IMR-90 (cell line): ENCODE results near the gene ROBO1. TPM values are rescaled to one million over a fixed set of nuclear protein-coding genes. Genes with fewer than 3 reads are reported as not detected.

Experiments
- ATAC-seq: fragments of 200-7000 bp; cut with Tn5 transposase; 2 replicates; pipeline ENCODE4 v1.9.1; 2020; ENCODE audit warnings: low read depth, mild to moderate bottlenecking, moderate library complexity
- BruUV-seq: library from RNA; stranded (reverse); fragments of 400-500 nt; replicated peaks from 2 replicates; lab custom pipeline; 2021; lab: Mats Ljungman, UMichigan
- CTCF ChIA-PET: fragments of 300-600 bp; formaldehyde crosslinking; extraction: SDS; loops from one replicate; lab custom pipeline; 2021; ENCODE audit warnings: antibody characterized with exemption; lab: Yijun Ruan, JAX
- POLR2A ChIA-PET: fragments of 300-600 bp; sonication (Branson Sonifier 250); formaldehyde crosslinking; loops from one replicate; lab custom pipeline; 2022; ENCODE audit warnings: antibody characterized with exemption; ENCODE audit not compliant: unreplicated experiment; lab: Charles Lee
- DNase-seq: peaks from one replicate; pipeline ENCODE4 v3.0.0; 2013
- H2AFZ ChIP-seq: replicated peaks from 2 replicates; pipeline ENCODE3; 2013; ENCODE audit warnings: low read length, mild to moderate bottlenecking; ENCODE audit not compliant: poor library complexity
- H2AK5ac ChIP-seq: 2 replicates; pipeline ENCODE4 v1.6.1; 2013; ENCODE audit warnings: low read depth, low read length, inconsistent platforms
- H2AK9ac ChIP-seq: replicated peaks from 2 replicates; pipeline ENCODE3; 2013; ENCODE audit warnings: mild to moderate bottlenecking, low read depth, low read length, moderate library complexity; ENCODE audit not compliant: poor library complexity
- H2BK120ac ChIP-seq: 2 replicates; pipeline ENCODE4 v1.6.1; 2013; ENCODE audit warnings: low read depth, low read length, inconsistent platforms
- H2BK15ac ChIP-seq: 3 replicates; pipeline ENCODE4 v1.6.1; 2013; ENCODE audit warnings: low read depth, low read length, inconsistent platforms
- H2BK20ac ChIP-seq: 2 replicates; pipeline ENCODE4 v1.6.1; 2013; ENCODE audit warnings: low read depth, mild to moderate bottlenecking, inconsistent platforms, low read length, moderate library complexity
- H2BK5ac ChIP-seq: 2 replicates; pipeline ENCODE4 v1.6.1; 2013; ENCODE audit warnings: mild to moderate bottlenecking, low read depth, low read length, inconsistent platforms; ENCODE audit not compliant: poor library complexity, severe bottlenecking
- H3K14ac ChIP-seq: replicated peaks from 2 replicates; pipeline ENCODE4 v1.6.1; 2013; ENCODE audit warnings: low read depth, low read length, inconsistent platforms
- H3K18ac ChIP-seq: 2 replicates; pipeline ENCODE4 v1.6.1; 2013; ENCODE audit warnings: low read depth, low read length, control low read depth
- H3K23ac ChIP-seq: 2 replicates; pipeline ENCODE4 v1.6.1; 2013; ENCODE audit warnings: low read depth, low read length, inconsistent platforms
- H3K27ac ChIP-seq: 2 replicates; pipeline ENCODE4 v1.5.1; 2013; ENCODE audit warnings: mild to moderate bottlenecking, control low read depth, low read length; ENCODE audit not compliant: insufficient read depth
- H3K27me3 ChIP-seq: 2 replicates; pipeline ENCODE4 v1.6.1; 2013; ENCODE audit warnings: low read length; ENCODE audit not compliant: control insufficient read depth, insufficient read depth
- H3K36me3 ChIP-seq: 2 replicates; pipeline ENCODE4 v1.6.1; 2013; ENCODE audit warnings: low read length, mixed read lengths; ENCODE audit not compliant: control insufficient read depth, insufficient read depth
- H3K4ac ChIP-seq: 2 replicates; pipeline ENCODE4 v1.6.1; 2013; ENCODE audit warnings: low read depth, low read length, inconsistent platforms
- H3K4me1 ChIP-seq: 2 replicates; pipeline ENCODE4 v1.6.1; 2013; ENCODE audit warnings: low read length, mixed read lengths; ENCODE audit not compliant: control insufficient read depth, insufficient read depth
- H3K4me2 ChIP-seq: 2 replicates; pipeline ENCODE4 v1.6.1; 2013; ENCODE audit warnings: low read depth, mild to moderate bottlenecking, control low read depth, low read length, moderate library complexity
- H3K4me3 ChIP-seq: 2 replicates; pipeline ENCODE4 v1.5.1; 2013; ENCODE audit warnings: low read depth, mild to moderate bottlenecking, control low read depth, low read length, moderate library complexity; ENCODE audit not compliant: insufficient read depth
- H3K56ac ChIP-seq: 2 replicates; pipeline ENCODE4 v1.6.1; 2013; ENCODE audit warnings: low read length, inconsistent platforms; ENCODE audit not compliant: insufficient read depth; ENCODE audit errors: extremely low read depth
- H3K79me1 ChIP-seq, 2 experiments: 2 replicates each; pipeline ENCODE4 v1.6.1; 2013; ENCODE audit warnings: low read length in 2 of 2, inconsistent platforms in 1 of 2, low read depth in 1 of 2
- H3K9ac ChIP-seq: 2 replicates; pipeline ENCODE4 v1.6.1; 2013; ENCODE audit warnings: low read depth, low read length, control low read depth
- H3K9me1 ChIP-seq: 2 replicates; pipeline ENCODE4 v1.6.1; 2013; ENCODE audit warnings: low read length, inconsistent platforms; ENCODE audit not compliant: insufficient read depth
- H3K9me3 ChIP-seq: 2 replicates; pipeline ENCODE4 v1.6.1; 2013; ENCODE audit warnings: low read length; ENCODE audit not compliant: control insufficient read depth, insufficient read depth
- H4K20me1 ChIP-seq: 2 replicates; pipeline ENCODE4 v1.6.1; 2013; ENCODE audit warnings: low read length, inconsistent platforms; ENCODE audit not compliant: insufficient read depth
- H4K5ac ChIP-seq: 2 replicates; pipeline ENCODE4 v1.6.1; 2013; ENCODE audit warnings: mild to moderate bottlenecking, low read depth, low read length, control low read depth
- H4K8ac ChIP-seq, 2 experiments: 2 replicates each; pipeline ENCODE4 v1.6.1; 2013; ENCODE audit warnings: low read depth in 2 of 2, low read length in 2 of 2, control low read depth in 1 of 2, inconsistent platforms in 1 of 2
- H4K91ac ChIP-seq: 2 replicates; pipeline ENCODE4 v1.6.1; 2013; ENCODE audit warnings: low read depth, low read length, inconsistent platforms; ENCODE audit not compliant: insufficient read depth
- ELK1 ChIP-seq: fragments of 150-350 bp; IDR thresholded peaks from 2 replicates; pipeline ENCODE4 v1.6.1; 2016; ENCODE audit warnings: low read depth, mild to moderate bottlenecking, low read length, moderate library complexity, borderline replicate concordance
- RAD21 ChIP-seq: IDR thresholded peaks from 2 replicates; pipeline ENCODE4 v1.6.1; 2012; ENCODE audit warnings: low read length, improper control_type of control experiment
- WGBS, 2 experiments: methylation state at CpG; one replicate each; pipeline versions ENCODE4 v1.1.5 to v1.1.7; 2013; ENCODE audit warnings: missing lambda C conversion rate in 2 of 2; ENCODE audit not compliant: insufficient read length in 1 of 2; ENCODE audit errors: extremely low coverage in 2 of 2; 5-methylcytosine and 5-hydroxymethylcytosine counted together
- dilution Hi-C: fragments of 300-500 bp; cut with HindIII; formaldehyde crosslinking; loops from one replicate; pipeline ENCODE4 v1.14.3; 2018; ENCODE audit warnings: low sequenced_read_pairs; ENCODE audit not compliant: unreplicated experiment
- in situ Hi-C: fragments of 300-500 bp; cut with MboI; formaldehyde crosslinking; loops from 3 replicates; pipeline ENCODE4 v1.14.3; 2019; ENCODE audit warnings: low sequenced_read_pairs, inconsistent platforms, mixed read lengths
- intact Hi-C: fragments of 100-400 bp; cut with micrococcal nuclease; formaldehyde crosslinking; loops from 2 replicates; pipeline ENCODE4 v1.10.0; 2022
- polyA plus RNA-seq, 3 experiments: library from polyadenylated mRNA; depleted of rRNA; stranded (reverse); fragments of >200 nt; gene quantifications; 2 replicates each; pipeline ENCODE4 v1.2.3, GENCODE V29; 2012; ENCODE audit warnings: low replicate concordance in 1 of 3
- total RNA-seq: library from RNA; depleted of rRNA; stranded (reverse); fragments of >200 nt; gene quantifications from 2 replicates; pipeline ENCODE4 v1.2.3, GENCODE V29; 2012

The ROBO1 gene
- total and polyA plus RNA-seq, 2 of the 4 experiments (the other 2 are of a cell fraction), result 24.1 to 53.9 TPM

- H3K79me1 ChIP-seq, result no peaks in the 10 kb centered on the region; a peak in 1 of 4 replicates
- ATAC-seq (no peak), DNase-seq (no peak)
- H3K27me3 ChIP-seq, result no peaks in the 10 kb centered on the region
- H3K9me3 ChIP-seq, result no peaks in the 10 kb centered on the region
- in situ Hi-C loops, result no loop called here
- H3K9me1 ChIP-seq, result no peaks in the 10 kb centered on the region
- H4K5ac ChIP-seq, result no peak overlapping the region
- H4K20me1 ChIP-seq, result no peaks in the 10 kb centered on the region
- dilution Hi-C loops, result no loop called here
- no peak overlapping the region for H3K27ac ChIP-seq
- no peak overlapping the region for H3K4me2 ChIP-seq
- H3K18ac ChIP-seq, result no peak overlapping the region
- no peak overlapping the region for H3K14ac ChIP-seq
- WGBS, 2 experiments, result 87% methylated on average over 3 of the region's 4 CpGs; no CpG with 5 or more reads in 1 of the 2 experiments
- no peak overlapping the region for H2BK120ac ChIP-seq
- intact Hi-C loops, result no loop called here
- H2AK5ac ChIP-seq, result 0 out of 2 replicates have a peak overlapping the region, but pooled peaks have one; percentile 1
- H3K4ac ChIP-seq, result peak overlapping the region; percentile 68; the same call in 1 of the 2 replicates
- no peak for TF ChIP-seq ELK1
- no peak for TF ChIP-seq RAD21
- no peak overlapping the region for H3K4me3 ChIP-seq
- no peak overlapping the region for H4K91ac ChIP-seq
- peak overlapping the region; percentile 21; the same call in 1 of the 2 replicates for H2BK20ac ChIP-seq
- BruUV-seq, result no TSS peak
- no peak overlapping the region for H2BK5ac ChIP-seq
- H3K4me1 ChIP-seq, result peaks cover 2% of the 10 kb centered on the region
- no peak overlapping the region for H3K9ac ChIP-seq
- H3K36me3 ChIP-seq, result peaks cover 1% of the 10 kb centered on the region; the same call in 1 of the 2 replicates
- no peak overlapping the region for H2AK9ac ChIP-seq
- H4K8ac ChIP-seq, result no peak overlapping the region; a peak in 1 of 4 replicates
- 0 out of 3 replicates have a peak overlapping the region, but pooled peaks have one; percentile 74 for H2BK15ac ChIP-seq
- CTCF ChIA-PET, result no interaction called here
- POLR2A ChIA-PET, result no interaction called here
- no peak overlapping the region for H3K23ac ChIP-seq
- no peak overlapping the region for H3K56ac ChIP-seq
- H2AFZ ChIP-seq, result no peak overlapping the region
These were observed 944.4 kb downstream of the ROBO1 start for GRCh38 chr3:78823434-78823833.
